Astrocyte (in vitro differentiated cells and primary cell): ENCODE data around the gene TELO2. TPM values are rescaled to one million over a fixed set of nuclear protein-coding genes. Genes with fewer than 3 reads are reported as not detected.

ENCODE experiments used
- DNase-seq: peaks from one replicate; pipeline ENCODE4 v3.0.0-alpha.2; 2010; ENCODE audit warnings: low read depth
- FAIRE-seq: peaks from 2 replicates; lab custom pipeline; 2011; peaks lifted over from hg19 to GRCh38; lab: Jason Lieb, UNC
- H2AFZ ChIP-seq: 2 replicates; pipeline ENCODE4 v1.6.0; 2012; ENCODE audit warnings: low read depth, low read length, inconsistent platforms
- H3K27ac ChIP-seq: 2 replicates; pipeline ENCODE4 v1.5.1; 2011; ENCODE audit warnings: low read depth, low read length, inconsistent platforms
- H3K27me3 ChIP-seq: 2 replicates; pipeline ENCODE4 v1.6.0; 2011; ENCODE audit warnings: low read length, inconsistent platforms; ENCODE audit not compliant: insufficient read depth
- H3K36me3 ChIP-seq: 2 replicates; pipeline ENCODE4 v1.5.1; 2011; ENCODE audit warnings: low read length, inconsistent platforms; ENCODE audit not compliant: insufficient read depth
- H3K4me1 ChIP-seq: 2 replicates; pipeline ENCODE4 v1.5.1; 2011; ENCODE audit warnings: low read length, inconsistent platforms; ENCODE audit not compliant: insufficient read depth
- H3K4me2 ChIP-seq: 2 replicates; pipeline ENCODE4 v1.6.0; 2012; ENCODE audit warnings: low read length, inconsistent platforms
- H3K4me3 ChIP-seq: 2 replicates; pipeline ENCODE4 v1.5.1; 2011; ENCODE audit warnings: low read depth, mild to moderate bottlenecking, low read length, inconsistent platforms; ENCODE audit not compliant: insufficient read depth
- H3K79me2 ChIP-seq: 2 replicates; pipeline ENCODE4 v1.6.0; 2012; ENCODE audit warnings: mild to moderate bottlenecking, low read length, inconsistent platforms; ENCODE audit not compliant: insufficient read depth
- H3K9ac ChIP-seq: 2 replicates; pipeline ENCODE4 v1.6.0; 2012; ENCODE audit warnings: mild to moderate bottlenecking, low read length, inconsistent platforms
- H3K9me3 ChIP-seq: 2 replicates; pipeline ENCODE4 v1.5.1; 2012; ENCODE audit warnings: low read depth, mild to moderate bottlenecking, low read length, inconsistent platforms; ENCODE audit not compliant: insufficient read depth
- H4K20me1 ChIP-seq: 2 replicates; pipeline ENCODE4 v1.6.0; 2012; ENCODE audit warnings: low read length, inconsistent platforms; ENCODE audit not compliant: insufficient read depth
- H3K27ac Mint-ChIP-seq: one replicate; pipeline ENCODE4 v1.8.0; 2021; ENCODE audit warnings: mild to moderate bottlenecking, mixed read lengths; ENCODE audit not compliant: unreplicated experiment
- H3K27me3 Mint-ChIP-seq: one replicate; pipeline ENCODE4 v1.8.0; 2021; ENCODE audit warnings: low read depth, mixed read lengths; ENCODE audit not compliant: unreplicated experiment
- H3K36me3 Mint-ChIP-seq: one replicate; pipeline ENCODE4 v1.8.0; 2021; ENCODE audit warnings: low read depth, mixed read lengths; ENCODE audit not compliant: unreplicated experiment
- H3K4me1 Mint-ChIP-seq: one replicate; pipeline ENCODE4 v1.8.0; 2021; ENCODE audit warnings: low read depth, mixed read lengths; ENCODE audit not compliant: unreplicated experiment
- H3K4me3 Mint-ChIP-seq: one replicate; pipeline ENCODE4 v1.8.0; 2021; ENCODE audit warnings: mild to moderate bottlenecking, moderate library complexity, mixed read lengths; ENCODE audit not compliant: unreplicated experiment
- H3K9me3 Mint-ChIP-seq: one replicate; pipeline ENCODE4 v1.8.0; 2021; ENCODE audit warnings: mild to moderate bottlenecking, mixed read lengths; ENCODE audit not compliant: unreplicated experiment
- EZH2 ChIP-seq: IDR thresholded peaks from 2 replicates; pipeline ENCODE4 v1.6.1; 2012; ENCODE audit warnings: mild to moderate bottlenecking, low read length, inconsistent platforms; ENCODE audit not compliant: insufficient read depth
- total RNA-seq: library from RNA; stranded (reverse); gene quantifications from 2 replicates; pipeline ENCODE4 v1.2.1, GENCODE V29; 2021
- TF ChIP-seq, protein P1 (sequence below): IDR thresholded peaks from 2 replicates; pipeline ENCODE4 v1.5.1; 2011; ENCODE audit warnings: low read depth, mild to moderate bottlenecking, inconsistent platforms, low read length, moderate library complexity; ENCODE audit not compliant: insufficient read depth

TELO2 gene
- total RNA-seq, 1 donor from 2014 or later = 21.1 TPM

DNA sequence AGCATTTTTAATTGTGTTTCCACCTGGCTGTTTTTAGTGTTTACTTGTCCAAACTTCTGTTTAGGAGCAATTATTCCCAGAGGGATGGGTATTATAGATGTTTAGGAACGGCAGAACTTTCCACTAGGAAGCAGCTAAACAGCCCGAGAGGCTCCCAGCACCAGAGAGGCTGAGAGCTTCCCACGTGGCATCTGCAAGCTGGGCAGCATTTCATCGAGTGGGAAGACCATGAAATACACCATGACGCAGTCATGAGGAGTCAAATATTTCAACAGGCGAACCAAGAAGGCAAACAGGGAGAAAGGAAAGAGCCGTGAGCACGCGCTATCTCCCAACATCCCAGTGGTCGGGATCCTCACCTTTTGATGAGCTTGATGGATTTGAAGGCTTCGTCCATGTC, 64.4 kb downstream of the TELO2 start:
- H3K4me3 Mint-ChIP-seq = no peak overlapping the region
- H3K9me3 Mint-ChIP-seq = no peaks in the 10 kb centered on the region
- TF ChIP-seq EZH2 = no peak
- TF ChIP-seq, protein P1, sequence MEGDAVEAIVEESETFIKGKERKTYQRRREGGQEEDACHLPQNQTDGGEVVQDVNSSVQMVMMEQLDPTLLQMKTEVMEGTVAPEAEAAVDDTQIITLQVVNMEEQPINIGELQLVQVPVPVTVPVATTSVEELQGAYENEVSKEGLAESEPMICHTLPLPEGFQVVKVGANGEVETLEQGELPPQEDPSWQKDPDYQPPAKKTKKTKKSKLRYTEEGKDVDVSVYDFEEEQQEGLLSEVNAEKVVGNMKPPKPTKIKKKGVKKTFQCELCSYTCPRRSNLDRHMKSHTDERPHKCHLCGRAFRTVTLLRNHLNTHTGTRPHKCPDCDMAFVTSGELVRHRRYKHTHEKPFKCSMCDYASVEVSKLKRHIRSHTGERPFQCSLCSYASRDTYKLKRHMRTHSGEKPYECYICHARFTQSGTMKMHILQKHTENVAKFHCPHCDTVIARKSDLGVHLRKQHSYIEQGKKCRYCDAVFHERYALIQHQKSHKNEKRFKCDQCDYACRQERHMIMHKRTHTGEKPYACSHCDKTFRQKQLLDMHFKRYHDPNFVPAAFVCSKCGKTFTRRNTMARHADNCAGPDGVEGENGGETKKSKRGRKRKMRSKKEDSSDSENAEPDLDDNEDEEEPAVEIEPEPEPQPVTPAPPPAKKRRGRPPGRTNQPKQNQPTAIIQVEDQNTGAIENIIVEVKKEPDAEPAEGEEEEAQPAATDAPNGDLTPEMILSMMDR = no peak
- no peak overlapping the region for H2AFZ ChIP-seq
- H3K4me2 ChIP-seq = no peak overlapping the region
- no peak overlapping the region for H3K9ac ChIP-seq
- no peak for FAIRE-seq
- H3K79me2 ChIP-seq = no peaks in the 10 kb centered on the region
- peaks cover 5% of the 10 kb centered on the region for H3K4me1 Mint-ChIP-seq
- H3K27me3 ChIP-seq = no peaks in the 10 kb centered on the region
- H3K4me3 ChIP-seq = no peak overlapping the region
- H4K20me1 ChIP-seq = no peaks in the 10 kb centered on the region
- H3K27ac ChIP-seq = no peak overlapping the region
- DNase-seq = no peak
- H3K27me3 Mint-ChIP-seq = no peaks in the 10 kb centered on the region
- H3K36me3 Mint-ChIP-seq = peaks cover 23% of the 10 kb centered on the region
- peaks cover 4% of the 10 kb centered on the region for H3K36me3 ChIP-seq
- no peaks in the 10 kb centered on the region for H3K9me3 ChIP-seq
- no peak overlapping the region for H3K27ac Mint-ChIP-seq
- no peaks in the 10 kb centered on the region for H3K4me1 ChIP-seq

DNA sequence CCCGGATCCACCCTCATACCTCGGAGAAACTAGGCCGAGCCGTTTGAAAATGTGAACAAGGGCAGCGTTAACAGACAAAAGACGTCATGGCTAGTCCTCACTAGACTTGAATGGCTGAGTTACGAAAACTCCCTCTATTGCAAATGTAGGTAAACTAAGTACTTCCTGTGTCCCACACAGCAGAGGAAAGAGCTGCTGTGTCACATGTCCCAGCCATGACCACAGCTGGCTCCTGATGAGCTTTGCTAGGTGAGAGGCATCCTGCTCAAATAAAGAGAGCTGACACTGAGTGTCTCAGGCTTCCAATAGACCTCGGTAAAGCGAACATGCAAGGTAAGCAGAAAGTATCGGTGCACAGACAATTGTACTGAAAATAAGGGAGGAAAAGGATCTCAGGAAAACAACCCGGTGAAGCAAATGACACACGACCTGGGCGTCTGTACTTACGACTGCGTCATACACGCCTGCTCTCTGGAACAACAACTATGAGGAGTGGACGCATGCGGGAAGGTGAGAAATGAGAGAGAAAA, 66.4 kb downstream of the TELO2 start:
- Histone ChIP-seq H3K9me3 (no peaks in the 10 kb centered on the region), H3K4me2 (no peak overlapping the region), H3K27me3 (no peaks in the 10 kb centered on the region), H3K36me3 (peaks cover 4% of the 10 kb centered on the region), H3K4me1 (no peaks in the 10 kb centered on the region), H3K79me2 (no peaks in the 10 kb centered on the region), H4K20me1 (no peaks in the 10 kb centered on the region), H3K27ac (no peak overlapping the region), H3K9ac (no peak overlapping the region), H2AFZ (no peak overlapping the region), H3K4me3 (no peak overlapping the region)
- TF ChIP-seq EZH2 = no peak
- TF ChIP-seq, protein P1 = no peak
- H3K4me1 Mint-ChIP-seq = peaks cover 5% of the 10 kb centered on the region
- DNase-seq (no peak), FAIRE-seq (no peak)
- peaks cover 19% of the 10 kb centered on the region for H3K36me3 Mint-ChIP-seq
- H3K27ac Mint-ChIP-seq = no peak overlapping the region
- H3K27me3 Mint-ChIP-seq = no peaks in the 10 kb centered on the region
- no peak overlapping the region for H3K4me3 Mint-ChIP-seq
- no peaks in the 10 kb centered on the region for H3K9me3 Mint-ChIP-seq

Other genes with a start within 250 kb of the TELO2 start
- gene TPSD1, start 237.3 kb upstream of the TELO2 start, total RNA-seq = not detected in 2 replicates
- gene UBE2I, start 183.7 kb upstream of the TELO2 start, total RNA-seq = 135 and 143 TPM in 2 replicates
- 1.4 and 2.6 TPM in 2 replicates for gene BAIAP3, start 159.7 kb upstream of the TELO2 start, total RNA-seq
- 60.1 and 63.3 TPM in 2 replicates for gene TSR3, start 141.5 kb upstream of the TELO2 start, total RNA-seq
- gene GNPTG, start 141.4 kb upstream of the TELO2 start, total RNA-seq = 45.5 and 60.5 TPM in 2 replicates
- 10.7 and 11.1 TPM in 2 replicates for gene UNKL, start 78.7 kb upstream of the TELO2 start, total RNA-seq
- gene UQCC4, start 72.6 kb upstream of the TELO2 start, total RNA-seq = 12.7 and 13.5 TPM in 2 replicates
- gene PERCC1, start 62.3 kb upstream of the TELO2 start, total RNA-seq = not detected in 2 replicates
- gene CCDC154, start 48.8 kb upstream of the TELO2 start, total RNA-seq = 1.4 and 1.5 TPM in 2 replicates
- 66.7 and 67.2 TPM in 2 replicates for gene CLCN7, start 18.3 kb upstream of the TELO2 start, total RNA-seq
- not detected in 2 replicates for gene PTX4, start 4.4 kb upstream of the TELO2 start, total RNA-seq
- gene TMEM204, start 40.3 kb downstream of the TELO2 start, total RNA-seq = not detected in 2 replicates
- 15.7 and 16.3 TPM in 2 replicates for gene IFT140, start 118.7 kb downstream of the TELO2 start, total RNA-seq
- gene CRAMP1, start 119.0 kb downstream of the TELO2 start, total RNA-seq = 15.7 and 18.0 TPM in 2 replicates
- 122 and 143 TPM in 2 replicates for gene JPT2, start 184.9 kb downstream of the TELO2 start, total RNA-seq
- 85.5 and 92.4 TPM in 2 replicates for gene MAPK8IP3, start 212.8 kb downstream of the TELO2 start, total RNA-seq